HG03520 (cell line): ENCODE data around the gene PMFBP1.

Experiments used
- ATAC-seq: cut with Tn5 transposase; IDR thresholded peaks from one replicate; pipeline ENCODE4 v1.9.1; 2021; ENCODE audit warnings: mild to moderate bottlenecking, moderate library complexity; ENCODE audit not compliant: unreplicated experiment

Gene PMFBP1

DNA sequence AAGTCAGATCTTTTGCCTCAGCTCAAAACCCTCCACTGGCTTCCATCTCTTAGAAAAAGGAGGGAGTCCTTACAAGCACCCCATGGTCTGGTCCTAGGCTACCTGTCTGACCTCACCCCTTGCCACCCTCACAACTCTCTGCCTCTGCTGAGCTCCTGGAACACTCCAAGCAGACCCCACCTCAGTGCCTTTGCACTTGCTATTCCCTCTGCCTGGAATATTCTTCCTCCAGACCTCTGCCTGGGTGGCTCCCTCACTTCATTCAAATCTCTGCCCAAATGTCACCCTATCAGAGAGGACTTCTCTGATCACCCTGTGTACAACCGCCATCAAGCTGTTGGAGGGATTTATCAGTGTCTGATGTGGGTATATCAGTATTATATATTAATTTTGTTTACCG lies 37.4 kb downstream of the PMFBP1 start:
- ATAC-seq: no peak

DNA sequence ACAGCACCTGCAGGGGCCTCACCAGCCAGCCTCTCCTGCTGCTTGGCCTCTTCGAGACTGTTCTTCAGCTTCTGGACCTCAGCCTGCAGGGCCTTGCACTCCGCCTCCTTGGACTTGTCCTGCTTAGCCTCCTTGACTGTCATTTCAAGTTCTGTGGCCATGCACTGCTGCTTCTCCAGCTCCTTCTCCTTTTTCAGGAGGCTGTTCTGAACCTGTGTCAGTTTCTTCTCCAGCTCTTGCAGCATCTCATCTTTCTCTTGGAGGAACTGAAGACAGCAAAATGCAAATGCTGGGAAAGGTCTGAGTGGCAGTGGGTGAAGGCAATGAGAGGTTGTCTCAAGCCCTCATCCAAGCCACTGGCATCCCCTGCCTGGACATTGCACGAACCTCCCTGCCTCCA lies 39.2 kb downstream of the PMFBP1 start:
- ATAC-seq: no peak

DNA sequence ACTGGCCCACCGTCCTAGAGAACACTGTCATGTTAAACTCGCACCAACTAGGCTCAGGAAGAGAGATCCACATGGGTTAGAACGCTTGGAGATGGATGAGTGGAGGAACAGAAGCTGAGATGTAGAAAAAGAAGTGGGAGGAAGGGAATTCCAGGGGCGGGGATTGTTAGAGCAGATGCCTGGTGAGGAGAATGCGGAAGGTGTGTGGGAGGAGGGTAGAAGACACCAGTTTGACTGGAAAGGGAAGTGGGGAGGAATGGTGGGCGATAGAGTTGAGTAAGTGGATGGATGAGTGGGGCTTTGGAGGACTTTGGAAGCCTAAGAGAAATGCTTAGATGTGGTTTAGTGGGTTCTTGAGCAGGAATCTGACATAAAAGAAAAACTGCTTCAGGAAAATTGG lies 40.9 kb downstream of the PMFBP1 start:
- no peak for ATAC-seq

DNA sequence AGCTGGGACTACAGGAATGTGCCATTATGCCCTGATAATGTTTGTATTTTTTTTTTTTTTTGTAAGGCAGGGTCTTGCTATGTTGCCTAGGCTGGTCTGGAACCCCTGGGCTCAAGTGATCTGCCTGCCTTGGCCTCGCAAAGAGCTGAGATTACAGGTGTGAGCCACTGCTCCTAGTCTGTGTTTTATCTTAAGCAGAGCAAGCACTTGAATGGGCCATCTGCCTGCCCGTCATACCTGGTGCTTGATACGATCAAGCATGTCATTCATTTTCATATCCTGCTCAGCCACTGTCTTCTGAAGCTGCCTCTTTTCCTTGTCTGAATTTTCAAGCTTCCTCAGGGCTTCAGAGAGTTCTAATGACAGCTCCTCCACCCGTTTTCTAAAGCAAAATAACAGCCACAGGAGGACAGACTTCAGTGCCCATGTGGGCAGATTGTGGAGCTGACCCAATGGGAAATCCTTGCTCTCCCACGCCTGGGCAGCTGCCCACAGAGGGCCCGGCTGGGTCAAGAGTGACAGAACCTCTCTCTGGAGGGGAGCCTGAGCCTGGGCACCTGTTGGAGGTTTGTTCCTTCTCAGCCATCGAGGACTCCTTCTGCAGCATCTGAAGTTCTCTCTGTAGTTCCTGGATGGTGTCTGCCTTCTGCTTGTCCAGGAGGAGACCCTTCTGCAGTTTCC lies 41.8 kb downstream of the PMFBP1 start:
- no peak for ATAC-seq

DNA sequence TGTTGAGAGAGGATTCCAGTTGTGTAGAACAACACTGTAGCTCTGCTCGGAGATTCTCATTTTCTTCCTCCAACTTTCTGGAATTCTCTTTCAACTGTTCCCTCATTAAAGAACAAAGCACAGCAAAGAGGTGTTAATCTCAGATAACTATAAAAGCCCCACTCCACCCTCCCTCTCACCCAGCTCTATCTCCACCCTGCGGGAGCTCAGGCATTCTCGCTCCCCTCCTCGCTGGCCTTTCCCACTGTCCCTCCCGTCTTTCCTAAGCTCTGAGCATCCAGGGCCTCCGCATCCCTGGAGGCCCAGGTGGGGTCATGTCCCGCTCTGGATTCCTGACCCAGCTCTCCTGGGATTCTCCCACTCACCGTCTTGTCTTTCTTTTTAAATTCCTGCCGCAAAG lies 43.3 kb downstream of the PMFBP1 start:
- ATAC-seq: no peak

DNA sequence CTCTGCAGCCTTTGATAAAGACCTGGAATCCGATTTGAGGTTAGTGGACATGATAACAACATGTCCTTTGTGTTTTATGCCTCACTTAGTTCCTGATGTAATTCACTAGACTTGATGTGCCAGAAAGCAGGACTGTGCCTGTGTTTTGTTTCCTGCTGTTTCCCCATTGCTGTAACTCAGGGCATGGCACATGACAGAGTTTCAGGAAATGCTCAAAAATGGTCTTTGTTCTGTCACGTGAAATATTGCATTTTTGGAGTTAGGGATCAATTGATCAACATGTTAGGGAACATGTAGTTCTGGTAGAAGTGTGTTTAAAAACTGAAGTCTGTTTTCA lies 45.6 kb downstream of the PMFBP1 start:
- ATAC-seq: no peak

DNA sequence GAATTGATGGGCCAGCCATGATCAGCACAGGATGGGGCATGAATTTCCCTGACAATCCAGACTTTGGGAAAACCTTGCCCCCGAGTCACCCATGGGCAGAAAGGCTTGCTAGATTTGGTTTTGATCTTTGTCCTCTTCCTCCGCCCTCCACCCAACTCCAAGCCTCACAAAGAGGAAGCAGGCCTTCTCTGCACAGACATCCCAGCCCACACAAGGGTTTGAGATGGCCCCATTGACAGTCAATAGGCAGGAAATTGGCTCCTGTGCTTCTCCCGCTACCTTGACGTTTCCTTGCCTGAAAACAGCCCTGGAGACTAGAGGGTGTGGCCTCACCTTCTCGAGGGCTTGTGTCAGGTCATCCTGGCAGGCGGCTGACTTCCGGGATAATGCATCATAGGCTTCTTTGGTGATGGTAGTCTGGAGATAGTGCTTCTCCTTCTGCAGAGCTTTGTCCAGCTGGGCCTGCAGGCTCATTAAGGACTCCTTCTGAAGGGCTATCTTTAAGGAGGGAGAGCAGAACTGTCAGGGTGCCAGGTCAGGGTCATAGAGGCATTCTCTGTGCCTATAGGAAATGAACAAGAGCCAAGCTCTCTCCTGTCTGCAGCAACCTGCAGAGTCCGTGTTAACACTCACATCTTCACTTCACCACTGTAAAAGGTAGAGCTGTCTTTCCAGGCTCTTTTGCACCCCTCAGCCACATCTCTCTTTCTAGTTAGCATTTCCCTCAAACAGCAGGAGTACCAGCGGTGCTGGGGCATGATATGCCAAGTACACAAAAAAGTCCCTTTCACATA lies 46.1 kb downstream of the PMFBP1 start:
- ATAC-seq: peak; percentile 47

DNA sequence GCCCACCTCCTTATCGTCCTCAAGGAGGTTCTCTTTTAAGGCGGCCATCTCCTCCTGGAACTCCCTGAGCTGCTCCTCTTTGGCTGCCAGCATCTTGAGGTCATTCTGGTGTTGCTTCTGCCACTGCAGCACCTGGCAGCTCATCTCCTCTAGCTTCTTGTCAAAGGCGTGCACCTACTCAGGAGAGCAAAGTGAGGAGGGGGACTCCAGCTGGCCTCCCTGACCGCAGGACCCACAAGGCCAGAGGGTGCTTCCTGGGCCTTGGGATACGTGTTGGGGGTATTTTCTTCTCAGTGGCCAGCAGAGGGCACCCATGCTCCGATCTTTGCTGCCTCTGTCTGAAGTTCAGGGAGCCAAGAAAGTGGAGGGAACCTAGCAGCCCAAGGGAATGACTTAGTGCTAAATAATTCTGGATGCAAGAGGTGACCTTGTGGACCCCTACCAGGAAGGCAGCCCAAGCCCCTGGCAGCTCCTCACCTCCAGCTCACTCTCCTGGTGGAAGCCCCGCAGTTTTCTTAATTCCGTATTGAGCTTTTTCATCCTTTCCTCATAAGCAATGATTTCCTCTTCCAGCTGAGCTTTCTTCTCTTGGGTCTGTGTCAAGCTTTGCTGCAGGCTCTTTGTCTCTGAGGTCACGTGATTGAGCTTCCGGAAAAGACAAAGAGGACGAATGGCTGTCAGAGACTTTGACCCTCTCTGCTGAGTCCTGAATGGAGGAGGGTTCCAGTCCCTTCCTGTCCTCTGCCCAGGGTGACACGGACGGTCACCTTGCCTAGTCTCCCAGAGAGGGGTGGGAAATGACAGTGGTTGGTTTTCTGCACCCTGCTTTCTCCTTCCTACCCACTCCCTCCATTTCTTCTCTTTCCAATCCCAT lies 47.0 kb downstream of the PMFBP1 start:
- ATAC-seq: no peak

DNA sequence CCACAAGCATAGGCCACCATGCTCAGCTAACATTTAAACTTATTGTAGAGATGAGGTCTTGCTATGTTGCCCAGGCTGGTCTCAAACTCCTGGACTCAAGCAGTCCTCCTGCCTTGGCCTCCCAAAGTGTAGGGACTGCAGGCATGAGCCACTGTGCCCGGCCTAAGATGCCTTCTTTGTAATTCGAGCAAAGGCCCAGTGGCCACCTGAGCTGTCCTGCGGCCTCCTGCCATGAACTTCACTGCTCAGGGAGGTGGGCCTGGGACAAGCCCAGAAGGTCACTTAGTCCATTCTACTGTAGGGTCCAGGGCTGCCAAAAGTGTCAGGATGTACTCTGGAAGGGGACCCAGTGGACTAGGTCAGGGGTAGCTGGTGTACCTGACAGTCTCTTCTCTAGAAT lies 47.8 kb downstream of the PMFBP1 start:
- no peak for ATAC-seq

DNA sequence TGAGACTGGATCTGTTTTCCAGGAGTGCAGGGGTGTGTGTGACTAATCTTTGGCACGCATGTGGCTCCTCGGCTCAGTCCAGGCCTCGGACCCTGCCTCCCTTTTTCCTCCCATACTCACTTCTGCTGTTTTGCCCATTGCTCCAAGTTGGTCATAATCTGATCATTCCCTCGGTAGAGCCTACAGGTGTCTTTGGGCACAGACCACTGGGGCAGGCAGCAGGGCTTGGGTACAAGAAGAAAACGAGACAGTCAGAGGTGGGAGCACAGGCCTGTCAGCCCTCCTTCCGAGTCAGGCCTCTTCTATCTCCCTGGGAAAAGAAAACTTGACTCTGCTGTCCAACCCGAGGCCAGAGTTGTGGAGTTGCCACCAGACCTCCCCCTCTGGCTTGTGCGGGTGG lies 48.5 kb downstream of the PMFBP1 start:
- ATAC-seq: no peak

DNA sequence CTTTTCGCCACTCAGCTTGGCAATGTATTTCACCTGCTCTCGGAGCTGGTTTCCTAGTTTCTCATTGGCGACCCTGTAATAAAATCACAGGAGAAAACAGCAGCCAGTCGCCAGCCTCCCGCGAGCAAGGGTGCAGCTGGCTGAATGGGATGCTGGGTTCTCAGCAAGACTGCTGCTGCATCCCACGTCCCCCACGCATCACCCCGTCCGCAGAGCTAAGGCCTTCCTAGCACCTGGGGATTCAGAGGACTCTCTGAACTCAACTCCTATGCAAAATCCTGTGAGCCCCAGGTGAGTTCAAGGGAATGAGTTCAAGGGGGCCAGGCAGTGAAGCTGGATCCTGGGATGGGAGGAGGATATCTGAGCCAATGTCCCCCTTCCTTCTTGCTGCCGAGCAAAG lies 49.0 kb downstream of the PMFBP1 start:
- no peak for ATAC-seq

DNA sequence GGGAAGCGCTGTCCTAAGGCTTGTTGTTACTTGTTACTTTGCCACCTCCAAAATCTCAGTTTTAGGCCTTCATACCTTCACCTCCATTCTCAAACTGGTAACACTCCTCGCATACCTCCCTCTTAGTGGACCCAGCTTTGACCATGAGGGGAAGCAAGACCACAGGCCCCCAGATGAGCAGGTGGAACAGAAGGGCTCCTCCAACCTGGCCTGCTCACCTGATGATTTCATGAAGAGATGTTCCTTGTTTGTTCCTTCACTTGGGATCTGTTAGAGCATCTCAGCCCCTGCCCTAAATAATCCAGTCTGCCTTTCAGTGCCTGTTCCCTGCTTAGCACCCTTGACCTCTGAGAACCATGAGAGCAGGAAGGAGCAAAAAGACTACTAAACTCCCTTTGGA lies 49.6 kb downstream of the PMFBP1 start:
- no peak for ATAC-seq

DNA sequence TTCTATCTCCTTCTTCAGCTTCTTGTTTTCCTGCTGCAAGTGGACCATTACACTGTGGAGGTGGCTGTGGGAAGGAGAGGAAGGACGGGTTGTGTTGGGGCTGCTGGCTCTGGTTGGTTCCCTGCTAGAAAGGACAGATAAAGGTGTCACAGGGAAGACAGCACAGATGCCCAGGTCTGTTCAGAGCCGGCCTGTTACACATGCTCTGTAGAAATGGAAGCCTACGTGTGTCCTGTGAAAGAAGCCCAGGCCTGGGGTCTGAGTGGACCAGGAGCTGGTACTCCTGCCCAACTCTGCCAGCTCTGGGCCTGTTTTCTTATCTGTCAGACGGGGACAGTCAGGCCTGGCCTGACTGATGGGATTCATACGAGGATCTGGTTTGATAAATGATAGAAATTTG lies 51.9 kb downstream of the PMFBP1 start:
- ATAC-seq: no peak

DNA sequence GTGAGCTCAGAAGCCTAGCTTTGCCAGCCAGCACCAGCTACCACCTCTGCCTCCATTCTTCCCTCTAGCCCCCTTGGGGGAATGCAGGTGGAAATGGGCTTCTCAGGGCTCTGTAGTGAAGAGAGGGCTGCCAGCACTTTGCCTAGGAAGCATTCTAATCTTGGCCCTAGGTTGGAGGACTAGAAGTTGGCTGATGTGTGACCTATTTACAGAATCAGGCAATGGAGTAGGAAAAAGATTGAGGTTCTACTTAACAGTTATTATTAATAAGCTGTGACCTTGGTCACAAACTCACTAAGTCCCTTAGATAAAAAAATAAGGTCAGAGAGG lies 58.4 kb downstream of the PMFBP1 start:
- no peak for ATAC-seq

DNA sequence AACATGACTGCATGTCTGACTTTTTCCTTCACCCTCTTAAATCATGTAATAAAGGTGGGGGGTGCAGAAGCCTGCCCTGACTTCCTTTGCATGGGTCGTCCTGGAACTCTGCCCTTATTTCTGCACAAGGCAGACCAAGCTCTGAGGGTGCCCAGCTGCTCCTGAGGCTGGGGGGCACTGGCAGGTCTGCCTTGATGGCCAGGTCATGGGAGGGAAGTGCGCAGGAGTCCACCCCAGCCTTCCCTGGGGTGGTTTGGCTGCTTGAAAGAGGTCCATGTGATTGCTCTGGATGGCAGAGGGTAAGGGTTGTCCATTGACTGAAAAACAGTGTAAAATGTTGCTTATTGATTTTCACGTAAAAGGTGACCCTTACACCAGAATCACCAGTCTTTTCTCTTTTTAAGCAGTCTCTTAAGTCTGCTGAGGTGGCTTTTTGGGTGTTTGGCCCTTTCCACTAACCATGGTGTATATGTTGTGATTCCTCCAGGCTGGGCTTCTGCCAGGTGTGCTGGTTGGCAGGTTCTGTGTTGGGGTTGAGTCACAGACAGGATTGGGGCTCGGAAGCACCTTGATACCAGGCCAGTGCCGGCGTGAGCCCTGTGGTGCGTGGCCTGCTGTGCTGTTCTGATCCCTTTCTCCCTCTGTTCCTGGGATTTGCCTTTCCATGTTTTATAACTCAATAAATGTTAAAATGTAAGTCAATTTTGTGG lies 58.9 kb downstream of the PMFBP1 start:
- ATAC-seq: no peak

DNA sequence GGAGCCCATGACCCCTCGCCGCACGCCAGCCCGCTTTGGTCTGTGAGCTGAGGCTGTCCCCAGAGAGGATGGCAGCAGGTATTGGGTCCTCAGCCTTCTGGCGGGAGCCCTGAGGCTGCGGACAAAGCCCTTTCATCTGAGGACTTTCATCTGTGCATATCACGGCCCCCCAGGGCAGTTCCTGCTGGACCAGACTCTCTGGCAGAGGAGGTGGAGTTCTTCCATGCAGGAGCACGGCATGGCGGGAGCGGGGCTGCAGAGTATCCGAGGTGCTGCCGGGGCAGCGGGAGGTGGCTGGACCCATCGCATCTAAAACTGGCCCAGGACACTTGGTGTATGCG lies 59.5 kb downstream of the PMFBP1 start:
- ATAC-seq: no peak

DNA sequence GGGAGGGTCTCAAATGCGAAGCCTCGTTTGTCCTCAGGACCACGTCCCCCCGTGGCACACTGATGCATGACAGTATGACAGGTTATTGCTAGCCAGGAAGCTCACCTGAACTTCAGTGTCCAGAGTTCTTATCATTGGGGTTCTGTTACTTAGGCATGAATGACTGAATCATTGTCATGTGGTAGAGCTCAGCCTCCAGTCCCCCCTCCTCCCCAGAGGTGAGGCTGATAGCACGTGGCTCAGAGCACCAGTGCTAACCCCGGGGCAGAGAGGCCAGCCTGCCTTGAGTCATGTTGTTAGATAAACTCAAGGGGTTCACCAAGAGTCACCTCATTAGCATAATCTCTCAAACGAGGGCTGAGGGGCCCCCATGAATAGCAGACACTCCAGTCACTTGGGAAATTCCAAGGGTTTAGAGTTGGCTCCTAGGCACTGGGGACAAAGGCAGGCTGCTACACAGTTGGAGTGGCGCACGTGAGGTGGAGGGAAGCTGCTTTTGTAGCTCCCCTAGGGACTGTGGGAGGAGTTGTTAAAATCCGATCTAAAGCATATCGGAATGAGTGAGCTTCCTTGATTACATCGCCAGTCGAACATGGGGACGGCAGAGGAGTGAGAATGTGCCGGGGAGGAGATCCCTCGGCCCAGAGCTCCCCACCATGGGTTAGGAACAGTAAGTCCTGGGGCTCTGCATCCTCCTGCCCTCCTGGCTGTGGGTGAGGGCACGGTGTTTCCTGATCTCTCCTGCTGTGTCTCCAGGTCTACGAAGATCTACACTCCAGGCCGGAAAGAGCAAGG lies 60.1 kb downstream of the PMFBP1 start:
- ATAC-seq: no peak

DNA sequence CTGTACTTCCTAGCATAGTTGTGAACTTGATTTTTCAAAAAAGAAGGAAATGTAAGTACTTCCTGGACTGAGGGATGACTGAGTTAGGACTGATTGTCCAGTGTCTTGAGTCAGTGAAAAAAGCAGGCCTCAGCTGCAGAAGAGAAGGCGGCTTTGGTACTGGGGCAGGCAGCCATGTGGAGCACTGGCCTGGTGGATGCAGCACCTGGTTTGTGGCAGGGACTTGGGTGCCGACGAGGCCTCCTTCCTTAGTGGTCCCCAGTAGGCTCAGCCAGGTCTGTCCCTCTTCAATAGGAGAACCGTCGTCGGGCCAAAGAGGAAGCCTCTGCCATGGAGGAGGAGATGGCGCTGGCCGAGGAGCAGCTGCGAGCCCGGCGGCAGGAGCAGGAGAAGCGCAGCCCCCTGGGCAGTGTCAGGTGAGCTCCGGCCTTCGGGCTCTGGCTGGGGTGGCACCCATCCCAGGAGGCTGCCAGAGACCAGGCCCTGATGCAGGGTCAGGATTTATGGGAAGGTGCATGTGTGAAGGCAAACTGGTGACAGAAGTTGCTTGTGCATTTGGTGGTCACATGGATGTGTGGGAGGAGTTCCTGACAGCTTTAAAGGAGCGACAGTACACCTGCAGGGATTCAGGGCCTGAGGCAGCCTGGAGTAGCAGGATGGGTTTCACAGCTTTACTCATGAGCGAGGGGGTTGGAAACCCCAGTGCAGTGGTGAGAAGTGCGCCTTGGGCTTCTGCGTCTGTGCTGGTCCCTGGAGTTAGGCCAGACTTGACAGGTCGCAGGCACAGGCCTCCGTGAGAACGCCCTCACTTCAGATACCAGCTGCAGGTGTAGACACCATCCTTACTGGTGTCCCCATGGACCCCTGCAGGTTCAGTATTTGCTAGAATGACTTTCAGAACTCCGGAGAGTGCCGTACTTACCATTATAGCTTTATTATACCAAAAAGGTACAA lies 61.0 kb downstream of the PMFBP1 start:
- ATAC-seq: no peak

DNA sequence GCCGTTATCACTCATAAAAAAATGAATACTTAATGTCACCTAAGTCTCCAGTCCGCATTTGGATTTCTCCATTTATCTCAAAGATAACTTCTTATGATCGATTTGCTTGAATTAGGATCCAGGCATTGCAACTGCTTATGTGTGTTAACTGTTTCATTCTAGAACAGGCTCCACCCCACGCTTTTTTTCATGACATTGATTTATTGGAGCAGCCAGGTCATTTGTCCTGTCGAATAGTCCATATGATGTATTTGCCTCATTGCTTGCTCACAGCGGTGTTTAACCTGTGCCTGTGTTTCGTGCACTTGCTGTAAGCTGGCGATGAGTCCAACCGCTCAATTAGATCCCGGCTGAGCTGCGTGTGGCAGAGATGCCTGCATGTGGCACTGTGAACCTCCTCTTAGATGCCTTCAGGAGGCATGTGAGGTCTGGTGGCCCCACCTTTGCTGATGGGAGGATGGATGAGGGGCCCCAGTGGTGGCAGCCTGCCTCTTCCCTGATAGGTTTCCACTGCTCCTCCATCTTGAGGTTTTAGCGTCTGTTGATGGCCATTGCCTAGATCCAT lies 61.9 kb downstream of the PMFBP1 start:
- no peak for ATAC-seq
